Urothelium cell line (cell line): ENCODE measurements around the gene TSEN2.
"Not testable (repeated sequence)": the region's sequence is repeated elsewhere in the genome, so short reads cannot be mapped to it uniquely, and the experiment has no call there.

ENCODE experiments used
- DNase-seq: peaks from one replicate; pipeline ENCODE4 v3.0.0; 2011; ENCODE audit warnings: low spot score, mixed read lengths
- FAIRE-seq: peaks from 2 replicates; lab custom pipeline; 2011; peaks lifted over from hg19 to GRCh38; lab: Jason Lieb, UNC

Gene TSEN2

GRCh38 chr3:12451960-12452359 lies 32.3 kb upstream of the TSEN2 start:
- no peak for FAIRE-seq

GRCh38 chr3:12452361-12453330 lies 31.6 kb upstream of the TSEN2 start:
- no peak for FAIRE-seq
- no peak for DNase-seq

More at GRCh38 chr3:12451960-12452359, 32.3 kb upstream of the TSEN2 start:
- DNase-seq = no peak

GRCh38 chr3:12454076-12454815 lies 30.0 kb upstream of the TSEN2 start:
- DNase-seq (no peak), FAIRE-seq (no peak)

GRCh38 chr3:12454816-12455121 lies 29.5 kb upstream of the TSEN2 start:
- no peak for DNase-seq
- FAIRE-seq = no peak

- DNase-seq (no peak), FAIRE-seq (no peak)
Observed at GRCh38 chr3:12455740-12456139, 28.5 kb upstream of the TSEN2 start.

- DNase-seq (no peak), FAIRE-seq (no peak)
Observed at GRCh38 chr3:12456441-12456840, 27.8 kb upstream of the TSEN2 start.

GRCh38 chr3:12457380-12457779 lies 26.9 kb upstream of the TSEN2 start:
- not testable (repeated sequence) for DNase-seq, FAIRE-seq

GRCh38 chr3:12458901-12459300 lies 25.4 kb upstream of the TSEN2 start:
- FAIRE-seq (no peak), DNase-seq (no peak)

GRCh38 chr3:12460127-12460526 lies 24.2 kb upstream of the TSEN2 start:
- no peak for FAIRE-seq
- DNase-seq = no peak

- DNase-seq = no peak
- FAIRE-seq = no peak
Observed at GRCh38 chr3:12461097-12461649, 23.1 kb upstream of the TSEN2 start.

- FAIRE-seq = no peak
Observed at GRCh38 chr3:12462159-12462947, 21.9 kb upstream of the TSEN2 start.

GRCh38 chr3:12463686-12464085 lies 20.6 kb upstream of the TSEN2 start:
- no peak for DNase-seq
- FAIRE-seq = no peak

More at GRCh38 chr3:12462159-12462947, 21.9 kb upstream of the TSEN2 start:
- DNase-seq = no peak

- FAIRE-seq (no peak), DNase-seq (no peak)
Observed at GRCh38 chr3:12464181-12464580, 20.1 kb upstream of the TSEN2 start.

- no peak for DNase-seq
- FAIRE-seq = no peak
Observed at GRCh38 chr3:12465151-12465835, 19.0 kb upstream of the TSEN2 start.

GRCh38 chr3:12465836-12466225 lies 18.4 kb upstream of the TSEN2 start:
- no peak for DNase-seq
- no peak for FAIRE-seq

GRCh38 chr3:12467746-12468145 lies 16.5 kb upstream of the TSEN2 start:
- no peak for FAIRE-seq
- DNase-seq = no peak

- no peak for DNase-seq
- FAIRE-seq = no peak
Observed at GRCh38 chr3:12468276-12468675, 16.0 kb upstream of the TSEN2 start.

GRCh38 chr3:12468757-12469156 lies 15.5 kb upstream of the TSEN2 start:
- no peak for FAIRE-seq

GRCh38 chr3:12469222-12469621 lies 15.1 kb upstream of the TSEN2 start:
- not testable (repeated sequence) for DNase-seq, FAIRE-seq

More at GRCh38 chr3:12468757-12469156, 15.5 kb upstream of the TSEN2 start:
- no peak for DNase-seq

GRCh38 chr3:12470111-12470510 lies 14.2 kb upstream of the TSEN2 start:
- FAIRE-seq (no peak), DNase-seq (peak; percentile 60)
